Pancreas (tissue), 10 donors: ENCODE data around the gene OPCML. TPM values are rescaled to one million over a fixed set of nuclear protein-coding genes. Genes with fewer than 3 reads are reported as not detected.

Experiments
- ATAC-seq, 4 donors: fragments of 200-7000 bp; cut with Tn5 transposase; one replicate each; pipeline versions ENCODE4 v1.8.0 to v1.9.1; 2020; ENCODE audit warnings: mild to moderate bottlenecking in 4 of 4, moderate library complexity in 4 of 4
- DNase-seq, 6 donors: peaks; one replicate each; pipeline ENCODE4 v3.0.0-alpha.2; 2020
- FAIRE-seq: peaks from 2 replicates; lab custom pipeline; 2012; peaks lifted over from hg19 to GRCh38; lab: Jason Lieb, UNC
- H3K27ac ChIP-seq, 4 donors: fragments of 200-600 bp; sonication (generic); 1 replicate in 3 of 4; 2 replicates in 1 of 4; pipeline versions ENCODE4 v1.5.0 to v1.8.0; 2020
- H3K27me3 ChIP-seq, 4 donors: fragments of 200-600 bp; one replicate each; pipeline ENCODE4 v1.8.0; 2021
- H3K36me3 ChIP-seq, 3 donors: fragments of 200-600 bp; sonication (generic) in 1 of 3; one replicate each; pipeline versions ENCODE4 v1.5.0 to v1.8.0; 2020 to 2021
- H3K4me1 ChIP-seq, 3 donors: fragments of 200-600 bp; one replicate each; pipeline ENCODE4 v1.8.0; 2021
- H3K4me3 ChIP-seq, 4 donors: fragments of 200-600 bp; sonication (generic) in 2 of 4; one replicate each; pipeline versions ENCODE4 v1.5.0 to v1.8.0; 2020 to 2021
- H3K9me3 ChIP-seq, 4 donors: fragments of 200-600 bp; one replicate each; pipeline ENCODE4 v1.8.0; 2021
- WGBS, 2 donors: extraction: QIAGEN DNeasy Blood & Tissue Kit; methylation state at CpG; one replicate each; pipeline ENCODE4 v1.1.7; 2013; 5-methylcytosine and 5-hydroxymethylcytosine counted together
- intact Hi-C, 3 donors: fragments of 100-400 bp; cut with DNase I; formaldehyde crosslinking; loops; one replicate each; pipeline versions ENCODE4 v1.11.1 to v1.14.2; 2022
- polyA plus RNA-seq, 2 donors: library from polyadenylated mRNA; stranded (reverse); fragments of 200-250 nt; gene quantifications; one replicate each; pipeline ENCODE4 v1.2.3, GENCODE V29; 2013
- total RNA-seq, 6 donors: library from RNA; stranded (reverse); fragmentation: NEBNext Ultra II Directional in 4 of 6; extraction: Animal tissue kit (Norgen Biotek cat#: 25700) in 4 of 6; gene quantifications; one replicate each; pipeline versions ENCODE4 v1.2.1 to v1.2.4, GENCODE V29; 2021 to 2023
- TF ChIP-seq, protein P1 (sequence below), 4 donors: fragments of 200-600 bp; sonication (generic) in 3 of 4; IDR thresholded peaks; one replicate each; pipeline versions ENCODE4 v1.5.0 to v1.8.0; 2021; ENCODE audit warnings: antibody characterized with exemption in 4 of 4
- donor health status: healthy with polysubstance abuse.
- donor health status: DM: no; HTN: no; CAD: no; lungs with moderate emphysema.
- donor health status: DM: no; HTN: no; CAD: no.
- donor health status: control.
- donor health status: control.
- donor health status: Bipolar disorder and iron deficiency.
- donor health status: DM: yes; HTN: yes; CAD: no.
- donor health status: DM: no; HTN: no; CAD: no.
- donor health status: DM: no; HTN: no; CAD: no.
- donor health status: DM: yes; HTN: yes; CAD: no.

OPCML gene
- total and polyA plus RNA-seq, 8 donors = 0.05 to 0.31 (median 0.19) TPM

DNA sequence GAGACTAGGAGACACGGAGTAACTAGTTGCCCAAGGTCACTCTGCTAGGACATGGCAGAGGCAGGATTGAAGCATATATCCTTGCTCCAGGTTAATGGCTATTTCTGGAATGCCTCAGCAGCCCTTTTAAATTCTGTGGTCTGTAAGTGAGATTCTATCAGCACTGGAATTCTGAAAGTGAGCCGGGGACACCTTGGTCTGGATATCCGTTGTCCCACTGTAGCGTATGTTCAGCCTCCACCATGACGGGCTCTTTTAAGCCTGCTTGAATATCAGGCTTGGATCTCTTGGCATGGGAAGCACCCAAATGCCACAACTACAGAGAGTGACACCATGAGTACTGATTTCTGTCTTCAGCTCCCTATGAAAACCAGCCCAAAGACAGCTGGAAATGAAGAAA, 254.4 kb downstream of the OPCML start:
- FAIRE-seq (no peak), ATAC-seq (no peak)
- intact Hi-C loops = no loop called here

DNA sequence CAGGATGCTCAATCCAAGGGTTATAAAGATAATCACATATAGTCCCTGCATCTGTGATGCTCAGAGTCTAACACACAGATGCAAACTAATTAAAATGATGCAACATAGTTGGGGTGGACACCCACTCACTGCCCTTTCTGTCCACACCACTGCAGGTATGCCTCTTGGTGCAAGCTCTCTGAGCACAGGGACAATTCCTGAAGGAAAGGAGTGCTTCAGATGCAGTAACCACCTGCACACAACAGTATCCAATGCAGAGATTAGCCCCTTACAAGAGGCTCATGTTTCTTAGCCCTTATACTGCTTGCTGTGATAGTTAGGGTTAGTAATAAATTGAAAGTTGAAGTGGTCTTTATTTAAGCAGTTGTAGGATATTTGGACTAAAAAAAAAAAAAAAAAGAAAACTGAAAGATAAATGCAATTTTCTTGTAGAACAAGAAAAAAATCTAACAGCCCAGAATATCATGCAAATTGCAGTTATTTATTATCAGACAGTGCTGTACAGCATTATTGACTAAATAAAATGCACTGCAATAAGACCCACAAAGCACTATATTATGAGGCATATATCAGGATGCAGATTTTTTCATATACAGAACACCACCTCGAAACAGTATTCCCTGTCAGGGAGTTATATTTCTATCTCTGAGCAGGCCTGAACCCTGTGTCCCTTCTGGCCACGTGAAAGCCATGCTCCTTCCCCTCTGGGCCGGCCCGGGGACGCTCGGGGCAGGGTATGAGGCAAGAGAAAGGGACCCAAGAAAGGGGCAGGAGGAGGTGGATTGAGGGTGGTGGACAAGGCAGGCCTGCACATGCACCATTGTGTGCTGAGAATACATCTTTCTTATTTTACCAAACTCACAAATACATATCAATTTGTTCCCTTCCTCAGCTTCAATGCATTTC, 260.2 kb downstream of the OPCML start:
- TF ChIP-seq, protein P1, sequence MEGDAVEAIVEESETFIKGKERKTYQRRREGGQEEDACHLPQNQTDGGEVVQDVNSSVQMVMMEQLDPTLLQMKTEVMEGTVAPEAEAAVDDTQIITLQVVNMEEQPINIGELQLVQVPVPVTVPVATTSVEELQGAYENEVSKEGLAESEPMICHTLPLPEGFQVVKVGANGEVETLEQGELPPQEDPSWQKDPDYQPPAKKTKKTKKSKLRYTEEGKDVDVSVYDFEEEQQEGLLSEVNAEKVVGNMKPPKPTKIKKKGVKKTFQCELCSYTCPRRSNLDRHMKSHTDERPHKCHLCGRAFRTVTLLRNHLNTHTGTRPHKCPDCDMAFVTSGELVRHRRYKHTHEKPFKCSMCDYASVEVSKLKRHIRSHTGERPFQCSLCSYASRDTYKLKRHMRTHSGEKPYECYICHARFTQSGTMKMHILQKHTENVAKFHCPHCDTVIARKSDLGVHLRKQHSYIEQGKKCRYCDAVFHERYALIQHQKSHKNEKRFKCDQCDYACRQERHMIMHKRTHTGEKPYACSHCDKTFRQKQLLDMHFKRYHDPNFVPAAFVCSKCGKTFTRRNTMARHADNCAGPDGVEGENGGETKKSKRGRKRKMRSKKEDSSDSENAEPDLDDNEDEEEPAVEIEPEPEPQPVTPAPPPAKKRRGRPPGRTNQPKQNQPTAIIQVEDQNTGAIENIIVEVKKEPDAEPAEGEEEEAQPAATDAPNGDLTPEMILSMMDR (IDR thresholded peaks at IDR 0.05) = no peak
- H3K9me3 ChIP-seq = no peaks in the 10 kb centered on the region
- intact Hi-C loops = no loop called here
- H3K36me3 ChIP-seq = no peaks in the 10 kb centered on the region
- ATAC-seq (no peak), FAIRE-seq (no peak), DNase-seq (no peak)
- H3K27me3 ChIP-seq = no peaks in the 10 kb centered on the region
- no peaks in the 10 kb centered on the region for H3K4me1 ChIP-seq
- 56 to 57% methylated on average over 6 of the region's 6 CpGs for WGBS, 2 donors
- no peak overlapping the region for H3K4me3 ChIP-seq
- H3K27ac ChIP-seq = no peak overlapping the region

More for the DNA sequence above, 254.4 kb downstream of the OPCML start:
- no peak overlapping the region for H3K27ac ChIP-seq
- TF ChIP-seq, protein P1 (IDR thresholded peaks at IDR 0.05) = no peak
- DNase-seq = no peak
- no peaks in the 10 kb centered on the region for H3K4me1 ChIP-seq
- no peaks in the 10 kb centered on the region for H3K36me3 ChIP-seq
- H3K27me3 ChIP-seq = no peaks in the 10 kb centered on the region
- WGBS, 2 donors = 63 to 85% methylated on average over 5 of the region's 5 CpGs
- no peaks in the 10 kb centered on the region for H3K9me3 ChIP-seq
- no peak overlapping the region for H3K4me3 ChIP-seq

DNA sequence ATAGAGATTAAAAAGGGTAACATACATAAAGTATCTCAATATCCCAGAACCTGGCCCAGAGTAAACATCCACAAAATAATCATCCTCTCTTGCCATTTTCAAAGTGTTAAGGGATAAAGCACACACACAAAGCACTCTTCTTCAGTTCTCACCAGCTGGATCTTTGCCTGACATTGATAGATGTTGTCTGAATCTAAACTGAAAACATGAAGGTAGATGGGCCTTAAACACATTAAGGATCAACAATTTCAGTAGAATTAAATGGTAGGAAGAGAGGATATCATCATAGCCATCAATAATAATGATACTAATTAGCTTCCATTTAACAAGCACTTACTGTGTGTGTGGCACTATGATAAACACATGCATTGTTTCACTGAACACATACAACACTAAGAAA, 261.1 kb downstream of the OPCML start:
- no peak for FAIRE-seq
- TF ChIP-seq, protein P1 (IDR thresholded peaks at IDR 0.05) = no peak
- intact Hi-C loops = no loop called here

DNA sequence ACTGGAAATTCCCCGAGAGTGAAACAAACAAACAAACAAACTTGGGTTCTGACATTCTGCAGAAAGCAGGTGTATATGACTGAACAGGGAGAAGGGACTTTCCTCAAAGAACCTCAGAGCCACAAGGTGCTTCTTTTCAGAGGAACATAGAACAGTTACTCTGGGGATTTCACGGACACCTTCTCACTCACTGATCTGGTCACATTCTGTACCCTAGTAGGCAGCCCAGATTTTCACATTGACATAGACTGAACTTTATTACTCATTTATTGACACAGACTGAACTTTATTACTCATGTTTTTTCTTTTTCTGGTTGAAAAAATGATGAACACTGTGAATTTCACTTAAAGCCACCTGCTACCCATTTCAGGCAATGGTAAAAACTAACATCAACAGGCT, 263.0 kb downstream of the OPCML start:
- no peak overlapping the region for H3K27ac ChIP-seq
- no peak for DNase-seq
- TF ChIP-seq, protein P1 (IDR thresholded peaks at IDR 0.05) = no peak
- no peaks in the 10 kb centered on the region for H3K9me3 ChIP-seq
- no peaks in the 10 kb centered on the region for H3K27me3 ChIP-seq
- no peak overlapping the region for H3K4me3 ChIP-seq
- WGBS, 2 donors = 60 to 75% methylated on average over 2 of the region's 2 CpGs
- H3K36me3 ChIP-seq = no peaks in the 10 kb centered on the region
- ATAC-seq = no peak
- intact Hi-C loops = no loop called here
- FAIRE-seq = no peak
- H3K4me1 ChIP-seq = no peaks in the 10 kb centered on the region

More for the DNA sequence above, 261.1 kb downstream of the OPCML start:
- no peaks in the 10 kb centered on the region for H3K27me3 ChIP-seq
- no peak overlapping the region for H3K27ac ChIP-seq
- no peaks in the 10 kb centered on the region for H3K36me3 ChIP-seq
- DNase-seq (no peak), ATAC-seq (no peak)
- no peaks in the 10 kb centered on the region for H3K9me3 ChIP-seq
- H3K4me1 ChIP-seq = no peaks in the 10 kb centered on the region
- no peak overlapping the region for H3K4me3 ChIP-seq

DNA sequence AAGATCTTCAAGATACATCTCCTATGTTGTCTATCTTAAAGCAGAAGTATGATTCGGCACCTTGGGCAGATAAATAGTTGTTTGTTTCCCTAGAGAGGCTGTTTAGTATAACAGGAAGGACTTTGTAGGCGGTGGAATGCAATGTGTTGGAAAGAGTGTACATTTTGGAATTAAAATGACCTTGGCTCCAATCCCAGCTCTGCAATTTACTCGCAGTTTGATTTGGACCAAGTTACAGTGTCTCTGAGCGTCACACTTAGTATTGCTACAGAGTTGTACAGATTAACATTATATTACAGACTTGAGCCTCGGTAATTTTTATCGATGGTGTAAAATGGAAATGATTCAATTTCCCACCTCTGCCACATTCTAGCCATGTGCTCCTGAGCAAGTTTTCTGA, 265.3 kb downstream of the OPCML start:
- no peak for FAIRE-seq
- 28 to 32% methylated on average over 6 of the region's 6 CpGs for whole genome bisulfite sequencing, 2 donors
- no peak overlapping the region for H3K27ac ChIP-seq
- H3K4me3 ChIP-seq = no peak overlapping the region
- no peaks in the 10 kb centered on the region for H3K36me3 ChIP-seq
- DNase-seq = no peak
- no peaks in the 10 kb centered on the region for H3K4me1 ChIP-seq
- intact Hi-C loops = no loop called here
- TF ChIP-seq, protein P1 (IDR thresholded peaks at IDR 0.05) = no peak
- H3K27me3 ChIP-seq = peaks cover 0 to 4% (median 0%) of the 10 kb centered on the region in 4 donors
- H3K9me3 ChIP-seq = no peaks in the 10 kb centered on the region
- ATAC-seq = no peak
